Heart right ventricle (tissue), 16 donors: ENCODE measurements around the gene HLA-C. TPM values are rescaled to one million over a fixed set of nuclear protein-coding genes. Genes with fewer than 3 reads are reported as not detected.
A peak's percentile ranks its signal among the peaks of the same experiment; 100 is the strongest.
"Not testable (repeated sequence)": the region's sequence is repeated elsewhere in the genome, so short reads cannot be mapped to it uniquely, and the experiment has no call there.

Experiments used
- ATAC-seq, 8 donors: fragments of 200-7000 bp; cut with Tn5 transposase; one replicate each; pipeline ENCODE4 v1.9.1; 2020; ENCODE audit warnings: mild to moderate bottlenecking in 8 of 8, moderate library complexity in 8 of 8, moderate number of reproducible peaks in 1 of 8
- DNase-seq, 2 donors: peaks; one replicate each; pipeline ENCODE4 v3.0.0-alpha.2; 2020
- H3K27ac ChIP-seq, 10 donors: fragments of 200-600 bp; sonication (generic) in 2 of 10; one replicate each; pipeline versions ENCODE4 v1.5.0 to v1.8.0; 2020 to 2022; ENCODE audit warnings: mild to moderate bottlenecking in 3 of 10
- H3K27me3 ChIP-seq, 7 donors: fragments of 200-600 bp; one replicate each; pipeline ENCODE4 v1.8.0; 2021 to 2022; ENCODE audit warnings: mild to moderate bottlenecking in 2 of 7
- H3K36me3 ChIP-seq, 9 donors: fragments of 200-600 bp; sonication (generic) in 1 of 9; one replicate each; pipeline versions ENCODE4 v1.5.0 to v1.8.0; 2020 to 2022; ENCODE audit warnings: mild to moderate bottlenecking in 2 of 9
- H3K4me1 ChIP-seq, 9 donors: fragments of 200-600 bp; sonication (generic) in 1 of 9; one replicate each; pipeline versions ENCODE4 v1.5.0 to v1.8.0; 2020 to 2022; ENCODE audit warnings: mild to moderate bottlenecking in 4 of 9
- H3K4me3 ChIP-seq, 10 donors: fragments of 200-600 bp; sonication (generic) in 2 of 10; one replicate each; pipeline versions ENCODE4 v1.5.0 to v1.8.0; 2020 to 2022; ENCODE audit warnings: mild to moderate bottlenecking in 7 of 10, moderate library complexity in 2 of 10
- H3K9me3 ChIP-seq, 11 donors: fragments of 200-600 bp in 10 of 11; sonication (generic) in 2 of 11; one replicate each; pipeline versions ENCODE4 v1.5.0 to v1.8.0; 2013 to 2022; ENCODE audit warnings: mild to moderate bottlenecking in 2 of 11, control low read depth in 1 of 11, moderate library complexity in 1 of 11
- CTCF ChIP-seq, 9 donors: fragments of 200-600 bp; sonication (generic) in 2 of 9; IDR thresholded peaks; one replicate each; pipeline versions ENCODE4 v1.5.0 to v1.8.0; 2021 to 2022; ENCODE audit warnings: antibody characterized with exemption in 9 of 9, mild to moderate bottlenecking in 5 of 9, moderate library complexity in 1 of 9
- WGBS, 2 donors: extraction: QIAGEN DNeasy Blood & Tissue Kit; methylation state at CpG; one replicate each; pipeline ENCODE4 v1.1.7; 2013; ENCODE audit warnings: inconsistent platforms in 1 of 2; 5-methylcytosine and 5-hydroxymethylcytosine counted together
- intact Hi-C, 10 donors: fragments of 100-400 bp; cut with DNase I; formaldehyde crosslinking; loops; one replicate each; pipeline versions ENCODE4 v1.11.1 to v1.14.2; 2022
- polyA plus RNA-seq, 2 donors: library from polyadenylated mRNA; stranded (reverse); fragments of 200-250 nt; gene quantifications; one replicate each; pipeline ENCODE4 v1.2.3, GENCODE V29; 2013
- total RNA-seq, 10 donors: library from RNA; stranded (reverse); fragmentation: NEBNext Ultra II Directional in 3 of 10; extraction: Animal tissue kit (Norgen Biotek cat#: 25700) in 3 of 10; gene quantifications; one replicate each; pipeline versions ENCODE4 v1.2.1 to v1.2.4, GENCODE V29; 2021 to 2023
- donor health status: Arrhythmogenic right ventricular cardiomyopathy.
- donor health status: ischemic (EF 13 %, LVEDD 7.1; RV severe dilation, severe dysfunction).
- donor health status: healthy with polysubstance abuse.
- donor health status: DM: no; HTN: yes; CAD: no.
- donor health status: DM: no; HTN: no; CAD: no.
- donor health status: ischemic (EF 25% LVEDD 6.9; RV normal size, moderate dysfunction).
- donor health status: ischemic (EF 25% LVEDD 5.7; RV mildly dilated, moderate dysfunction).
- donor health status: healthy.
- donor health status: DM: yes; HTN: yes; CAD: no.
- donor health status: Ischemic cardiomyopathy.
- donor health status: ischemic (EF 35%, LVEDD 5.7; RV mildly dilated, moderate dysfunction).
- donor health status: nonischemic (EF 11% LVEDD 7.7; RV severe dilation, severe dysfunction).
- donor health status: DM: yes; HTN: yes; CAD: no.
- donor health status: PGD.
- donor health status: ischemic (EF 29% LVEDD 5.4; RV normal size, mild dysfunction).
- donor health status: nonischemic (EF 23%, LVEDD 6.1; RV moderate dilation, normal function).

Gene HLA-C
- total and polyA plus RNA-seq, 12 donors = 121 to 1,262 (median 232) TPM

GRCh38 chr6:31246051-31246521, 25.8 kb downstream of the HLA-C start:
- H3K36me3 ChIP-seq = no peaks in the 10 kb centered on the region
- intact Hi-C loops = no loop called here
- peaks cover 0 to 4% (median 0%) of the 10 kb centered on the region in 7 donors for H3K27me3 ChIP-seq
- no peak for TF ChIP-seq CTCF (IDR thresholded peaks at IDR 0.05)
- WGBS, 2 donors = 58 to 68% methylated on average over 2 of the region's 2 CpGs
- peaks cover 0 to 24% (median 2%) of the 10 kb centered on the region in 11 donors for H3K9me3 ChIP-seq
- H3K27ac ChIP-seq = no peak overlapping the region
- H3K4me1 ChIP-seq = no peaks in the 10 kb centered on the region
- DNase-seq = no peak
- peak in 1 of 8 donors; percentile 57 for ATAC-seq
- H3K4me3 ChIP-seq = no peak overlapping the region

GRCh38 chr6:31243508-31243907, 28.4 kb downstream of the HLA-C start:
- Histone ChIP-seq H3K4me1 (no peaks in the 10 kb centered on the region), H3K36me3 (no peaks in the 10 kb centered on the region), H3K27me3 (peaks cover 0 to 4% (median 0%) of the 10 kb centered on the region in 7 donors), H3K9me3 (peaks cover 0 to 20% (median 2%) of the 10 kb centered on the region in 11 donors), H3K4me3 (no peak overlapping the region), H3K27ac (no peak overlapping the region)
- no peak for ATAC-seq
- intact Hi-C loops = no loop called here
- no peak for DNase-seq
- WGBS, 2 donors = 81 to 93% methylated on average over 1 of the region's 5 CpGs
- no peak for TF ChIP-seq CTCF (IDR thresholded peaks at IDR 0.05)

GRCh38 chr6:31239854-31240253, 32.0 kb downstream of the HLA-C start:
- Histone ChIP-seq H3K27me3 (no peaks in the 10 kb centered on the region), H3K4me1 (no peaks in the 10 kb centered on the region), H3K9me3 (no peaks in the 10 kb centered on the region), H3K27ac (no peak overlapping the region), H3K4me3 (no peak overlapping the region), H3K36me3 (no peaks in the 10 kb centered on the region)
- WGBS, 2 donors = 19 to 39% methylated on average over 3 of the region's 3 CpGs
- TF ChIP-seq CTCF (IDR thresholded peaks at IDR 0.05) = no peak
- ATAC-seq = no peak
- intact Hi-C loops = no loop called here
- DNase-seq = no peak

GRCh38 chr6:31234101-31234500, 37.8 kb downstream of the HLA-C start:
- H3K27ac ChIP-seq, H3K27me3 ChIP-seq, ATAC-seq, H3K36me3 ChIP-seq, H3K4me3 ChIP-seq, DNase-seq, intact Hi-C loops, H3K9me3 ChIP-seq: not testable (repeated sequence)
- 30 to 53% methylated on average over 4 of the region's 4 CpGs for whole genome bisulfite sequencing, 2 donors
- H3K4me1 ChIP-seq = peaks cover 0 to 14% (median 0%) of the 10 kb centered on the region in 9 donors

- H3K4me1 ChIP-seq = peaks cover 0 to 20% (median 3%) of the 10 kb centered on the region in 9 donors
- H3K4me3 ChIP-seq = no peak overlapping the region
- ATAC-seq (peak in 1 of 8 donors; percentile 15), DNase-seq (no peak)
- no peaks in the 10 kb centered on the region for H3K9me3 ChIP-seq
- H3K27ac ChIP-seq = peak overlapping the region in 6 of 10 donors; percentile 62 to 80 (median 74)
- WGBS, 2 donors = 78 to 85% methylated on average over 6 of the region's 6 CpGs
- H3K27me3 ChIP-seq = no peaks in the 10 kb centered on the region
- TF ChIP-seq CTCF (IDR thresholded peaks at IDR 0.05) = no peak
- no peaks in the 10 kb centered on the region for H3K36me3 ChIP-seq
- intact Hi-C loops = no loop called here
Observed at GRCh38 chr6:31228476-31228875, 43.4 kb downstream of the HLA-C start.
